IPS-18c (cell line): ENCODE data around the gene PTTG1IP2.

Experiments
- H3K4me3 ChIP-seq: 2 replicates; pipeline ENCODE4 v1.7.0; 2013; ENCODE audit warnings: low read depth, mild to moderate bottlenecking, low read length, moderate library complexity; ENCODE audit not compliant: insufficient read depth
- H3K9me3 ChIP-seq: one replicate; pipeline ENCODE4 v1.6.1; 2013; ENCODE audit warnings: mild to moderate bottlenecking, low read length, moderate library complexity; ENCODE audit not compliant: control insufficient read depth, insufficient read depth

Gene PTTG1IP2

GRCh38 chr7:90472805-90473540 is 3.5 kb downstream of the PTTG1IP2 start:
- H3K4me3 ChIP-seq = no peak overlapping the region
- peaks cover 2% of the 10 kb centered on the region for H3K9me3 ChIP-seq

DNA sequence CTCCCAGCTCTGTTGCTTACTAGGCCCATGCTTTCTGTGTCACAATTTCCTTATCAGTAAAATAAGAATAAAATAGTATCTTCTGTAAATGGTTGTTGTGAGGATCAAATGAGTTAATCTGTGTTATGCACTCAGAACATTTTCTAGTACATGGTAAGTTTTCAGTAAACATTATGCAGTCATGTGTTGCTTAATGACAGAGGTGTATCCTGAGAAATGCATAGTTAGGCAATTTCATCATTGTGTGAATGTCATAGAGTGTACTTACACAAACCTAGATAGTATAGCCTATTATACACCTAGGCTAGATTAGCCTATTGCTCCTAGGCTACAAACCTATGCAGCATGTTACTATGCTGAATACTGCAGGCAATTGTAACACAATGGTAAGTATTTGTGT is 4.4 kb downstream of the PTTG1IP2 start:
- Histone ChIP-seq H3K9me3 (peaks cover 2% of the 10 kb centered on the region), H3K4me3 (no peak overlapping the region)

DNA sequence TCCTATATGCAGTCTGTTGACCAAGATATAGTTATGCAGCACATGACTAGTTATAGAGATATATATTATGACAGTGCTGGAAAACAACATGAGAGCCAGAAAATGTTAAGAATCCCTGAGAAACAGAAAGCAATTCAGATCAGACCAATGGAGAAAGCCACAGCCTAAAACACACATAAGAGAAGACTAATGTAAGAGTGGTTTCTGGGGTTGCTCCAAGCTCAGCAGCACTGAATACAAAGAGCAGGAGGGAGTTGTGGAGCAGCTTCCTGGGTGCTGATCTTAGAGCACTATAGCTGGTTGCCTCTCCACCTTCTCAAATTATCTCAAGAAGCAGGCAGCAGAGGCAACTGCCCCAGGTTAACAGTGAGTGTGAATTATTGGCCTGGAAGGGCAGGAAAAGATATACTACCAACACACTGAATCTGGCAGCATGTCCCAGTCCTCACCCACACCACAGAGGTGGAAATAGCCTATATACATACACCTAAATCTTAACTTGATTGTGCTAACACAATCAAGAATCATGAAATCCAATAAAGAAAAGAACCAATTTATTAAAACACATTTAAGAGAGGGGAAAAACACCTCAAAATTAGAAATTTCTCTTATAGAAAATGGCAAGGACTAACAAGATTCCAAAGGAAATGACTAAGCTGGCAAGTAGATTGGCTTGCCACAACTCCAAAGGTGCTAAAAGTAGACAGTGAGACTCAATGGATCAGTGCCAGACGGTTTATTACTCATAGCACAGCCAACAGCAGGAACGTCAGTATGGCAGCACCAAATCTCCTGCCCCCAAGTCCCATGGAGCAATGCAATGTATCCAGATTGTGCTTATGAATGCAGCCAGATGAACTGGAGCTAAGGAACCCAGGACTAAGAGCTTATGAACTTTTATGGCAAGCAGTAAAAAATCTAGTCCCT is 5.1 kb downstream of the PTTG1IP2 start:
- H3K4me3 ChIP-seq = no peak overlapping the region
- H3K9me3 ChIP-seq = peaks cover 2% of the 10 kb centered on the region

DNA sequence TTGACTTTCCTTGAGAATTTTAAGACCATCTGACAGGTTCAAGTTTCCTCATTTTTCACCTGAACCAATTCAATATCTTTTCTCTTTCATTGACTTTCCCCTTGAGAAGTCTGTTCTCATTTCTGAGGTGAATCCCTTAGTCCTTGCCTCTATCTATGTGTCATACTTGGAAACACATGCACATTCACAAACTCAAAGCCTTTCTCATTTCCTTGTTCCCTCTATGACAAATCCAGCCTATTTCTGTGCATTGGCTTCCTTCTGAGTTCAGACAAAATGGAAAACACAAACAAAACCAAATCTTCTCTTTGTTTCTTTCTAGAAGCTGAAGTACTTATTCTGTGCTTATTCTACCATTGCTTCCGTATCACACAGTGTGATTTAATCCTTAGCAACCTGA is 13.8 kb downstream of the PTTG1IP2 start:
- no peaks in the 10 kb centered on the region for H3K9me3 ChIP-seq
- H3K4me3 ChIP-seq = no peak overlapping the region

GRCh38 chr7:90484706-90485105 is 15.3 kb downstream of the PTTG1IP2 start:
- Histone ChIP-seq H3K4me3 (no peak overlapping the region), H3K9me3 (no peaks in the 10 kb centered on the region)

- H3K9me3 ChIP-seq = no peaks in the 10 kb centered on the region
- H3K4me3 ChIP-seq = no peak overlapping the region
These were observed 16.4 kb downstream of the PTTG1IP2 start for GRCh38 chr7:90485734-90486316.

- no peaks in the 10 kb centered on the region for H3K9me3 ChIP-seq
- no peak overlapping the region for H3K4me3 ChIP-seq
These were observed 18.4 kb downstream of the PTTG1IP2 start for GRCh38 chr7:90487808-90488207.

DNA sequence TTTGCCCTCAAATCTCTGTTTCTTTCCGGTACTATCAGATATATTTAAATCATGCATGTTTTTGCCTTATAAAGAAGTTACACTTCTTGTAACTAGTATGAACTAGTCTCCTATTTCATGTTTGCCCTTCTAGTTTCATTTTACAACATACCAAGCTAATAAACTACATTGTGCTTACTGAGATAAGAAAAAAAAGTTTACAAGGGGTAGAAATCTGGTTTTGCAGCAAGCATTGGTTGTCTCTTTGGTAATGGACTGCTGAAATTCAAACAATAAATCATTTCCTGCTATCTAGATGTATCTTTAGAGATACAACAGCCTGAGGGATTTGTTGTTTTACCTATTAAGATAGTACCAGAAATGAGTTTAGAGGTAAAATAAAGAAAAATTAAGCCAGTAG is 18.8 kb downstream of the PTTG1IP2 start:
- H3K9me3 ChIP-seq = no peaks in the 10 kb centered on the region
- H3K4me3 ChIP-seq = no peak overlapping the region

DNA sequence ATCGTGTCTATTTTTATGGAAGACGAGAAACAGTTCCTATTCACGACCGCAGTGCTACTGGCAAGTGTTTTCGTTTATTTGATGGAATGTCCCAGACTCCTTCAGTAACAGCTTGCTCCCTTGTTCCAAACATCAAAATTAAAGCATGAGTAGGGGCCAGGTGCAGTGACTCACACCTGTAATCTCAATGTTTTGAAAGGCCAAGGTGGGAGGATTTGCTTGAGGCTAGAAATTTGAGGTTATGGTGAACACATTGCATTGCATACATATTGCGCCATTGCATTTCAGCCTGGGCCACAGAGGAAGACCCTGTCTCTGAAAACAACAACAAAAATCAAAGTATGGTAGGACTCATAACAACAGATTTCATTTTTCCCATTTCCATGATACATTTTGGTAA is 22.8 kb downstream of the PTTG1IP2 start:
- Histone ChIP-seq H3K9me3 (no peaks in the 10 kb centered on the region), H3K4me3 (no peak overlapping the region)

- no peaks in the 10 kb centered on the region for H3K9me3 ChIP-seq
- H3K4me3 ChIP-seq = no peak overlapping the region
These were observed 25.8 kb downstream of the PTTG1IP2 start for GRCh38 chr7:90495241-90495640.

DNA sequence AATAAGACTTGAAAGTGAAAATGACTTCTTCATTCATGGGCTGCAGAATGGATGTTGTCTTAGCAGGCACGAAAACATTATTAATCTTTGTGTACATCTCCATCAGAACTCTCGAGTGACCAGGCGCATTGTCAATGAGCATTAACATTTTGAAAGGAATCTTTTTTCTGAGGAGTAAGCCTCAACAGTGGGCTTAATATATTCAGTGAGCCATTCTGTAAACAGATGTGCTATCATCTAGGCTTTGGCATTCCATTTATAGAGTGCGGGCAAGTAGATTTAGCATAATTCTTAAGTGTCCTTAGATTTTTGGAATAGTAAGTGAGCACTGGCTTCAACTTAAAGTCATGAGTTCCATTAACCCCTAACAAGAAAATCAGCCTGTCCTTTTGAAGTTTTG is 33.1 kb downstream of the PTTG1IP2 start:
- no peaks in the 10 kb centered on the region for H3K9me3 ChIP-seq
- no peak overlapping the region for H3K4me3 ChIP-seq

DNA sequence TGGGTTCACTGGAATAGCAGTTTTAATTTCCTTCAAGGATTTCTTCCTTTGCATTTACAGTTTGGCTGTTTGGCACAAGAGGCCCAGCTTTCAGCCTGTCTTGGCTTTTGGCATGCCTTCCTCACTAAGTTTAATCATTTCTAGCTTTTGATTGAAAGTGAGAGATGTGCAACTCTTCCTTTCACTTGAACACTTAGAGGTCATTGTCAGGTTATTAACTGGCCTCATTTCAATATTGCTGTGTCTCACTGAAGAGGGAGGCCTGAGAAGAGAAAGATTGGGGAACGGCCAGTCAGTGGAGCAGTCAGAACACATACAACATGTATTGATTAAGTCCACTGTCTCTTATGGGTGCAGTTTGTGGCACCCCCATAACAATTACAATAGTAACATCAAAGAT is 33.9 kb downstream of the PTTG1IP2 start:
- no peaks in the 10 kb centered on the region for H3K9me3 ChIP-seq

DNA sequence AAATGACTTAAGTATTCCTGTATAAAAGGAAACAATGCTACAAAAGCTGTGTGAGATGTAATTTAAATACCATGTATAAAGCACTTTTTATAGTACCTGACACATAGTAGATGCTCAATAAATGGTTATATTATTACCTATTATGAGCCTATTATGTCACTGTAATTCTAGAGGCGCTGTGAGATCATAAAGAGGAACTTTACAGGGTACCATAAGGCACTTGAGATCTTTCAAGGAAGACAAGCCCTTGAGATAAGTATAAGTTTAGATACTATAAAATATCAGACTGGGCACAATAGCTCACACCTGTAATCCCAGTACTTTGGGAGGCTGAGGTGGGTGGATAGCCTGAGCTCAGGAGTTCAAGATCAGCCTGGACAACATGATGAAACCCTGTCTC is 38.3 kb downstream of the PTTG1IP2 start:
- Histone ChIP-seq H3K4me3 (no peak overlapping the region), H3K9me3 (no peaks in the 10 kb centered on the region)

More for the DNA sequence above, 33.9 kb downstream of the PTTG1IP2 start:
- no peak overlapping the region for H3K4me3 ChIP-seq

DNA sequence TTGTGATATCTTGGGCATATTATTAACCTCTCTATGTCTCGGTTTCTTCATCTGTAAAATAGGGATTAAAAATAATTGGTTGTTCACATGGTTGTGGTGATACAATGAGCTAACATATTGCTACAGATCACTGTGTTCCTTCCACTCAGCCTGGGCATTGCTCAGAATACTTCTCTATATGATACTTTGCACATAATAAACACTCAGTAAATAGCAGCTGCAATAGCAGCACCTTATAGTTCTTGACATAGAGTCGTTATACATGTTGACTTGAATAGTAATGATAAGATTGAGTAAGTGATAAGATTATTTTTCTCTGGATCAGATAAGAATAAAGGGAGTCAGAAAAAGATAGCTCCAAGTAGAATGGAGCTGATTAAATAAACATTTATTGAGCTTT is 42.3 kb downstream of the PTTG1IP2 start:
- H3K9me3 ChIP-seq = no peaks in the 10 kb centered on the region

DNA sequence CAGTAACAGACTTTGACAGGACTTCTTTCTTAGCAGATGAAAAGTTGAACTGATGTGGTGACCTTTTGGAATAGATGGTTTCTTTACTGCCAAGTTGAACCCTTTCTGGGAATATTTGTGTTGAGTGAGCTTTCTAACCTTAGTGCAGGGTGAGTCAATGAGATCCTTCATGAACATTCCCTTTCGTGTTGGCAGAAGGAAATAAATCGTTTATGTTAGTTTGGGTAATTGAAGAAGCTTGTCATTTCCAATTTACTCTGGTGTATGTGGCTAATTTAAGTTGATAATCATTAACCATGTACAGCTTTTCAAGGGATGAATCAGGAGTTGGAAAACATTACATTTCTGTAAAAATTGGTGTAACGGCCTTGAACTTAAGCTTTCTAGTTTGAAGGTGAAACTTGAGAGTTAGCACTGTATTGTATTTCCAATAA is 43.4 kb downstream of the PTTG1IP2 start:
- no peaks in the 10 kb centered on the region for H3K9me3 ChIP-seq

More for the DNA sequence above, 42.3 kb downstream of the PTTG1IP2 start:
- H3K4me3 ChIP-seq = no peak overlapping the region

GRCh38 chr7:90516257-90516656 is 46.8 kb downstream of the PTTG1IP2 start:
- Histone ChIP-seq H3K4me3 (no peak overlapping the region), H3K9me3 (no peaks in the 10 kb centered on the region)

More for the DNA sequence above, 43.4 kb downstream of the PTTG1IP2 start:
- H3K4me3 ChIP-seq = no peak overlapping the region

DNA sequence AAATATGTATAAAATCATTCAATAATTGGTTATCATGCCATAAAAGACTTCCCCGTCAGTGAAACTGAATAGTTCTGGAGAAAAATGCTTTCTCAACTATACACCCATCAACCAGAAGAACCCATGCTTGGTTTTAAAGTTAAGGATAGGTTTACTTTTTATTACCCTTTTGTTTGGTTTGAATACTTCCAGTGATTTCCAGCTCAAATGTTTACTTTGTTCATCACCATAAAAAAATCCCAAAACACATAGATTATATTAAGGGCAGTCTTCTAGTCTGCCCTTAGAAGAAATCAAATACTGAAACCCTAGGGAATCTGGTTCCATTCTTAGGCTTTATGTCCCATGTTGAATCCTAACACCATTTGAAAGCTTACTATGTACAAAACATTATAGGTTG is 49.2 kb downstream of the PTTG1IP2 start:
- no peak overlapping the region for H3K4me3 ChIP-seq

DNA sequence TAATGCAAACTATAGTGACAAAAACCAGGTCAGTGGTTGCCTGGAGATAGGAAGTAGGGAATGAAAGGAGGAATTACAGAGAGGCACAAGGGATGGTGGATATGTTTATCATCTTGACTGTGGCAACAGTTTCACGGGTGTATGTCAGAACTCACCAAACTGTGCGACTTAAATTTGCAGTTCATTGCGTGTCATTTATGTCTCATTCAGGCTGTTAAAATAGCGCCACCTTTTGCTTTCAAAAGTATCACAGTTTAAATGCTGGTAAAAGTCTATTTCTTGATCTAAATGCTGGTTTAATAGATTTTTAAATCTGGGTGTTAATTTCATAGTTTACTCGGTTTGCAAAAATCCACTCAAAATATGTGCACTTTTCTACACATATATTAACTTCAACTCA is 51.0 kb downstream of the PTTG1IP2 start:
- Histone ChIP-seq H3K4me3 (no peak overlapping the region), H3K9me3 (no peaks in the 10 kb centered on the region)

More for the DNA sequence above, 49.2 kb downstream of the PTTG1IP2 start:
- H3K9me3 ChIP-seq = no peaks in the 10 kb centered on the region
